Measurements from ENCODE around the gene OLIG1.

Gene OLIG1

DNA sequence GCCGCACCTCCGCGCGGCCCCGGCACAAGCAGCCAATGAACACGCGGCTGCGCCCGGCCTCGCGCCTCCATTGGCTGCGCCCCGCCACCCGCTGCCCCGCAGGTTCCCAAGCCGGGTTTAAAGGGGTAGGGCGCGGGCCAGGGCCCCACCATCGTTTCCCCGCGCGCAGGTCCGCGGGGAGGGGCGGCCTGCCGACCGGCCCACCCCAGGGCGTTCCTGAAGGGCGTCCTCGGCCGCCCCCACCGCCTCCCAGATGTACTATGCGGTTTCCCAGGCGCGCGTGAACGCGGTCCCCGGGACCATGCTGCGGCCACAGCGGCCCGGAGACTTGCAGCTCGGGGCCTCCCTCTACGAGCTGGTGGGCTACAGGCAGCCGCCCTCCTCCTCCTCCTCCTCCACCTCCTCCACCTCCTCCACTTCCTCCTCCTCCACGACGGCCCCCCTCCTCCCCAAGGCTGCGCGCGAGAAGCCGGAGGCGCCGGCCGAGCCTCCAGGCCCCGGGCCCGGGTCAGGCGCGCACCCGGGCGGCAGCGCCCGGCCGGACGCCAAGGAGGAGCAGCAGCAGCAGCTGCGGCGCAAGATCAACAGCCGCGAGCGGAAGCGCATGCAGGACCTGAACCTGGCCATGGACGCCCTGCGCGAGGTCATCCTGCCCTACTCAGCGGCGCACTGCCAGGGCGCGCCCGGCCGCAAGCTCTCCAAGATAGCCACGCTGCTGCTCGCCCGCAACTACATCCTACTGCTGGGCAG is at the start of gene OLIG1:
TSS of gene OLIG1 (plus strand) at position 148 of the 750 bp plus-strand sequence. CDS start at position 254, 106 bp downstream.
- peak in 1 of 3 experiments; percentile 1 for DNase-seq (ENCODE audit: low read depth in 2 of 3, low spot score in 2 of 3)

DNA sequence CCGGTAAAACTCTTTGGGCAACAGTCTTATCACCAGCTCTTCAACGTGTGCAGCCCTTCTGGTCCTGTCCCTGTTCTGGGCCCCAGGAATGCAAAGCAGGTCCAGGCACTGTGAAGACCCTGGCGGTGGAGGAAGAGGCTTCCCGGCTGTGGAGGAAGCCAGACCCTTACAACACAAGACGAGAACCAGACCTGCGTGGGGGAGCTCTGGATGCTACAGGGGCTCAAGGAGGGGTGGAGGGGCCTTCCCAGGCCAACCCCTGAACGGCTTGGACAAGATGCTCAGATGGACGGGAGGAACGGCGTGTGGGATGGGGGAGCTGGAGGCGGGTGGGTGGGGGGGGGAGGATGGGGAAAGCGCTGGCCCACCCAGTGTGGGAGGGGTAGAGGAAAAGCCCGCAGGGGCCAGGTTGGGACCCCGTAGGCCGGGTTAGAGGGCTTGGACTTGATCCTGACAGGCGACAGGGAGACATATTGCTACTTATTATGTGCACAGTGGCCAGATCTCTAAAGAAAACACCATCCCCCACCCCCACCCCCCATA is 49.3 kb upstream of the OLIG1 start:
- no peak for DNase-seq (ENCODE audit: low read depth in 2 of 3, low spot score in 2 of 3)

- no peak for DNase-seq (ENCODE audit: low read depth in 2 of 3, low spot score in 2 of 3)
These were observed 48.8 kb upstream of the OLIG1 start for GRCh38 chr21:33021150-33021549.

DNA sequence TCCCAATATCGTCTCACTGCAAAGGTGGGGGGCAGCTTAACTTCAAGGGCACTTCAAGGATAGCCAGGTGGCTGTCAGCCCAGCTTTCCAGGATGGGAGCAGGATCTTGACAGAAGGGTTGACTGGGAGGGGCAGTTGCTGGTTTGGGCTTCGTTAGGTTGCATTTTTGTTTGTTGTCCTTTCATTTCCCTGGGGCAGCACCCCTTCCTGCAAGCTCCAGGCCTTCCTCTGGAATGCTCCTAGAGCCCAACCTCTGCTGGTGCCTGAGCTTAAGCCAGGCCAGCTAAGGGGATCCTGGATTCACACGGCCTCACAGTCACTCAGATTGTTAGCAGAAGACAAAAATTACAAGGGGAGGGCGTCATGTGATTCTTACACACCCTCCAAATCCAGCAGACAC is 48.3 kb upstream of the OLIG1 start:
- no peak for DNase-seq (ENCODE audit: low read depth in 2 of 3, low spot score in 2 of 3)

GRCh38 chr21:33022489-33022827 is 47.5 kb upstream of the OLIG1 start:
- no peak for DNase-seq (ENCODE audit: low read depth in 2 of 3, low spot score in 2 of 3)

DNA sequence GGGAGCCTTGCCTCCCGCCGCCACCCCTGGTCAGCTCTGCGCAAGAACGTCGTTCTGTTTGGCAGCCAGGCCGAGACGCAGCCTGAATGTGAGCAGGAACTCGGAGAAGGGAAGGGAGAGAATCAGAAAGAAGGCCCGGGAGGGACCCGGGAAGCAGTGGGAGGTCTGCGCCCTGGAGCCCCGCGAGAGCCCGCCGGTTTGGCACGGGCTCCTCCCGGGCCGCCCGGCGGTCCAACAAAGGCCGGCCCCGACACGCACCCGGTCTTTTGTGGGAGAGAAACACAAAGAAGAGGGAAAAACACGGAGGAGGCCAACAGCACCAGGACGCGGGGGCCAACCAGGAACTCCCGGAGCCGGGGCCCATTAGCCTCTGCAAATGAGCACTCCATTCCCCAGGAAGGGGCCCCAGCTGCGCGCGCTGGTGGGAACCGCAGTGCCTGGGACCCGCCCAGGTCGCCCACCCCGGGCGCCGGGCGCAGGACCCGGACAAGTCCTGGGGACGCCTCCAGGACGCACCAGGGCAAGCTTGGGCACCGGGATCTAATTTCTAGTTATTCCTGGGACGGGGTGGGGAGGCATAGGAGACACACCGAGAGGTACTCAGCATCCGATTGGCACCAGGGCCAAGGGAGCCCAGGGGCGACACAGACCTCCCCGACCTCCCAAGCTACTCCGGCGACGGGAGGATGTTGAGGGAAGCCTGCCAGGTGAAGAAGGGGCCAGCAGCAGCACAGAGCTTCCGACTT is 46.9 kb upstream of the OLIG1 start:
- no peak for DNase-seq (ENCODE audit: low read depth in 2 of 3, low spot score in 2 of 3)

GRCh38 chr21:33023574-33024200 is 46.3 kb upstream of the OLIG1 start:
- DNase-seq (ENCODE audit: low read depth in 2 of 3, low spot score in 2 of 3): no peak

GRCh38 chr21:33024201-33025103 is 45.5 kb upstream of the OLIG1 start:
- DNase-seq (ENCODE audit: low read depth in 2 of 3, low spot score in 2 of 3): no peak

DNA sequence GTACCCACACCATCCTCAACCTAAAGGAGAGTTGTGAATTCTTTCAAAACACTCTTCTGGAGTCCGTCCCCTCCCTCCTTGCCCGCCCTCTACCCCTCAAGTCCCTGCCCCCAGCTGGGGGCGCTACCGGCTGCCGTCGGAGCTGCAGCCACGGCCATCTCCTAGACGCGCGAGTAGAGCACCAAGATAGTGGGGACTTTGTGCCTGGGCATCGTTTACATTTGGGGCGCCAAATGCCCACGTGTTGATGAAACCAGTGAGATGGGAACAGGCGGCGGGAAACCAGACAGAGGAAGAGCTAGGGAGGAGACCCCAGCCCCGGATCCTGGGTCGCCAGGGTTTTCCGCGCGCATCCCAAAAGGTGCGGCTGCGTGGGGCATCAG is 44.8 kb upstream of the OLIG1 start:
- no peak for DNase-seq (ENCODE audit: low read depth in 2 of 3, low spot score in 2 of 3)

GRCh38 chr21:33025489-33026442 is 44.2 kb upstream of the OLIG1 start, which contains the start of gene OLIG2:
Gene OLIG2, plus strand, starts transcription at chr21:33025935. Its CDS starts 928 bp downstream, at chr21:33026863.
- DNase-seq (ENCODE audit: low read depth in 2 of 3, low spot score in 2 of 3): no peak

- no peak for DNase-seq (ENCODE audit: low read depth in 2 of 3, low spot score in 2 of 3)
These were observed 43.5 kb upstream of the OLIG1 start for GRCh38 chr21:33026443-33026858.

DNA sequence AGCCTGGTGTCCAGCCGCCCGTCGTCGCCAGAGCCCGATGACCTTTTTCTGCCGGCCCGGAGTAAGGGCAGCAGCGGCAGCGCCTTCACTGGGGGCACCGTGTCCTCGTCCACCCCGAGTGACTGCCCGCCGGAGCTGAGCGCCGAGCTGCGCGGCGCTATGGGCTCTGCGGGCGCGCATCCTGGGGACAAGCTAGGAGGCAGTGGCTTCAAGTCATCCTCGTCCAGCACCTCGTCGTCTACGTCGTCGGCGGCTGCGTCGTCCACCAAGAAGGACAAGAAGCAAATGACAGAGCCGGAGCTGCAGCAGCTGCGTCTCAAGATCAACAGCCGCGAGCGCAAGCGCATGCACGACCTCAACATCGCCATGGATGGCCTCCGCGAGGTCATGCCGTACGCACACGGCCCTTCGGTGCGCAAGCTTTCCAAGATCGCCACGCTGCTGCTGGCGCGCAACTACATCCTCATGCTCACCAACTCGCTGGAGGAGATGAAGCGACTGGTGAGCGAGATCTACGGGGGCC is 43.0 kb upstream of the OLIG1 start:
- no peak for DNase-seq (ENCODE audit: low read depth in 2 of 3, low spot score in 2 of 3)

- no peak for DNase-seq (ENCODE audit: low read depth in 2 of 3, low spot score in 2 of 3)
These were observed 42.3 kb upstream of the OLIG1 start for GRCh38 chr21:33027401-33028286.

DNA sequence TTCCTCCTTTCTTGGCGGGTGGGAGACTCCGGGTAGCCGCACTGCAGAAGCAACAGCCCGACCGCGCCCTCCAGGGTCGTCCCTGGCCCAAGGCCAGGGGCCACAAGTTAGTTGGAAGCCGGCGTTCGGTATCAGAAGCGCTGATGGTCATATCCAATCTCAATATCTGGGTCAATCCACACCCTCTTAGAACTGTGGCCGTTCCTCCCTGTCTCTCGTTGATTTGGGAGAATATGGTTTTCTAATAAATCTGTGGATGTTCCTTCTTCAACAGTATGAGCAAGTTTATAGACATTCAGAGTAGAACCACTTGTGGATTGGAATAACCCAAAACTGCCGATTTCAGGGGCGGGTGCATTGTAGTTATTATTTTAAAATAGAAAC is 41.7 kb upstream of the OLIG1 start:
- DNase-seq (ENCODE audit: low read depth in 2 of 3, low spot score in 2 of 3): no peak

GRCh38 chr21:33028773-33029384 is 41.1 kb upstream of the OLIG1 start:
- no peak for DNase-seq (ENCODE audit: low read depth in 2 of 3, low spot score in 2 of 3)

- DNase-seq (ENCODE audit: low read depth in 2 of 3, low spot score in 2 of 3): no peak
These were observed 40.5 kb upstream of the OLIG1 start for GRCh38 chr21:33029385-33029921.

GRCh38 chr21:33029975-33030461 is 39.9 kb upstream of the OLIG1 start:
- no peak for DNase-seq (ENCODE audit: low read depth in 2 of 3, low spot score in 2 of 3)

DNA sequence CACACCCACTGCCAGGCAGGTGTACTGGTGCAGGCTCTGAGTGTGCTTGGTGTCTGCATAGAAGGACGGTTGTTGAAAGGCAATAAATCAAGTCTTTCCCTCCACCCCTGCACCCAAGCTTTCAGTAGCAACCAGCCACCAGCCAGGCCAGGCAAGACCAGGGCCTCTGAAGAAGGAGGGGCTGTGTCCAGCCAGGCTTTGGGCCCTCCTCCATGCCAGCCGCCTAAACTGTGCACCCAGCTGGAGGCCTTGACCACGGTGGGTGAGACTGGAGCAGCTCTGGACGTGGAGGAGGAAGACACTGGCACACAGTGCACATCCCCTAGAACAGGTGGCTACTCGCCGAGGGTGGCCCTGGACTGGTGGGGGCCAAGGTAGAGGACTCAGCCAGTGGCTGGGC is 39.3 kb upstream of the OLIG1 start:
- DNase-seq (ENCODE audit: low read depth in 2 of 3, low spot score in 2 of 3): no peak
